ENCODE results near the gene CSTPP1. TPM values are rescaled to one million over a fixed set of nuclear protein-coding genes. Genes with fewer than 3 reads are reported as not detected.

CSTPP1 gene
- total and polyA plus RNA-seq, 8 donors, result 16.4 to 146 (median 37.3) TPM

DNA sequence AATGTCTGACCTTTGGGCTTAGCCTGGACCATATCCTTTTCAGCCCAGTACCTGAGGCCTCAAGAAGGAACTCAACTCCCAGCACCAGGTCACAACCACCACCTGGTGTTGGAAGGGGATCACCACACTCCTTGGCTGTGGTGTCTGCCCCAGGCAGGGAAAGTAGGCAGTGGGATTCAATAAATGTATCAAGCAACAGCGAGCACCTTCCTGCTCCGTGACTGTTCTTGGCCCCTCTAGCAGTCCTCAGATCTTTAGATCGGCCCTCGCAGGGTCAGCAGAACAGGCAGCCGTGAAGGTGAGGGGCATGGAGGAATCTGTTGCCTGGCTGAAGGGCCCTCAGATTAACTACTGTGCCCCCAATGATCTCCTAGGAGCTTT, 224.2 kb downstream of the CSTPP1 start:
- no peak overlapping the region for H3K4me3 ChIP-seq
- no peak for DNase-seq
- no peak overlapping the region for H3K27ac ChIP-seq
- TF ChIP-seq CTCF (IDR thresholded peaks at IDR 0.05) (no peak), EP300 (IDR thresholded peaks at IDR 0.05) (no peak), POLR2A (IDR thresholded peaks at IDR 0.05) (no peak), POLR2AphosphoS5 (IDR thresholded peaks at IDR 0.05) (no peak)
- intact Hi-C loops (cut with DNase I; ENCODE audit: low total_unique reads), result no loop called here
- peaks cover 24 to 47% (median 42%) of the 10 kb centered on the region in 4 donors for H3K36me3 ChIP-seq
- H3K4me1 ChIP-seq, result peaks cover 0 to 44% (median 15%) of the 10 kb centered on the region in 4 donors
- WGBS, 5 donors, result 83 to 93% (median 89%) methylated on average over 5 of the region's 5 CpGs
- H3K9me3 ChIP-seq, result no peaks in the 10 kb centered on the region
- H3K27me3 ChIP-seq, result no peaks in the 10 kb centered on the region

- Histone ChIP-seq H3K4me1 (peaks cover 0 to 42% (median 15%) of the 10 kb centered on the region in 4 donors), H3K4me3 (no peak overlapping the region), H3K27ac (peak overlapping the region in 2 of 5 donors; percentile 2 to 43), H3K9me3 (no peaks in the 10 kb centered on the region), H3K27me3 (no peaks in the 10 kb centered on the region), H3K36me3 (peaks cover 29 to 49% (median 47%) of the 10 kb centered on the region in 4 donors)
- TF ChIP-seq POLR2A (IDR thresholded peaks at IDR 0.05) (no peak), EP300 (IDR thresholded peaks at IDR 0.05) (no peak), CTCF (IDR thresholded peaks at IDR 0.05) (peak in 5 of 7 experiments; percentile 46 to 76 (median 55)), POLR2AphosphoS5 (IDR thresholded peaks at IDR 0.05) (peak in 2 of 3 donors; percentile 5 to 27)
- DNase-seq, result peak; percentile 71 to 88
- intact Hi-C loops (cut with DNase I; ENCODE audit: low total_unique reads), result no loop called here
- WGBS, 5 donors, result 43 to 52% (median 49%) methylated on average over 13 to 14 of the region's 14 CpGs
Measured at GRCh38 chr11:47161134-47161854, 224.7 kb downstream of the CSTPP1 start.

GRCh38 chr11:47161890-47162289, 225.3 kb downstream of the CSTPP1 start:
- Histone ChIP-seq H3K27me3 (no peaks in the 10 kb centered on the region), H3K4me3 (no peak overlapping the region), H3K9me3 (no peaks in the 10 kb centered on the region), H3K27ac (peak overlapping the region in 2 of 5 donors; percentile 2 to 43), H3K36me3 (peaks cover 35 to 54% (median 50%) of the 10 kb centered on the region in 4 donors), H3K4me1 (peaks cover 0 to 39% (median 15%) of the 10 kb centered on the region in 4 donors)
- no peak for DNase-seq
- 16 to 67% (median 53%) methylated on average over 4 to 9 of the region's 9 CpGs for WGBS, 5 donors
- intact Hi-C loops (cut with DNase I; ENCODE audit: low total_unique reads), result no loop called here
- TF ChIP-seq POLR2A (IDR thresholded peaks at IDR 0.05) (no peak), POLR2AphosphoS5 (IDR thresholded peaks at IDR 0.05) (no peak), EP300 (IDR thresholded peaks at IDR 0.05) (no peak), CTCF (IDR thresholded peaks at IDR 0.05) (no peak)

DNA sequence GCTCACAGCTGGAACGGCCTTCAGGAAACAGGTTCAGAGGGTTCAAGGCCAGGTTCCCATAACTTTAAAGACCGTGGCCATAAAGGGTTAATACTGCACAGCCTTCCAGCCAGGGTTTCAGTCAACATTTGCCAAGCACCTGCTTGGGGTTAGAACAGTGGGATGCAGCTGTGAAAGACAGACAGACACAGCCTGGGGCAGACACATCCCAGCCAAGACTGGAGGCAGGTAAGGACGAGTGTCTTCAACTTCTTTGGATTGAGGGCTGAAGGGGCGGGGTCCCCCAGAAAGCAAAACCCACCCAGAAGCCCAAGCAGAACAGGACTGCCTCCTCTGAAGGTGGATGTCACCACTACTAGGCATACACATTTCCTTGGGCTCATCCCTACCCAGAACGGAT, 225.9 kb downstream of the CSTPP1 start:
- peaks cover 40 to 59% (median 51%) of the 10 kb centered on the region in 4 donors for H3K36me3 ChIP-seq
- peaks cover 0 to 39% (median 15%) of the 10 kb centered on the region in 4 donors for H3K4me1 ChIP-seq
- TF ChIP-seq POLR2AphosphoS5 (IDR thresholded peaks at IDR 0.05), result no peak
- TF ChIP-seq POLR2A (IDR thresholded peaks at IDR 0.05), result no peak
- no peak for TF ChIP-seq EP300 (IDR thresholded peaks at IDR 0.05)
- no peak for TF ChIP-seq CTCF (IDR thresholded peaks at IDR 0.05)
- no peaks in the 10 kb centered on the region for H3K9me3 ChIP-seq
- intact Hi-C loops (cut with DNase I; ENCODE audit: low total_unique reads), result no loop called here
- H3K27ac ChIP-seq, result peak overlapping the region in 1 of 5 donors; percentile 0
- no peak overlapping the region for H3K4me3 ChIP-seq
- no peaks in the 10 kb centered on the region for H3K27me3 ChIP-seq
- 61 to 78% (median 65%) methylated on average over 4 to 5 of the region's 5 CpGs for WGBS, 5 donors
- peak in 1 of 2 donors; percentile 7 for DNase-seq

Measured in stomach (tissue), 9 donors.